HepG2 (cell line): ENCODE data around the gene LIPT1. TPM values are rescaled to one million over a fixed set of nuclear protein-coding genes. Genes with fewer than 3 reads are reported as not detected.
A peak's percentile ranks its signal among the peaks of the same experiment; 100 is the strongest.

Source experiments
- CEBPZ ChIP-seq: IDR thresholded peaks from 2 replicates; pipeline ENCODE4 v1.6.1; 2012; ENCODE audit warnings: low read length, improper control_type of control experiment
- EEA1 ChIP-seq: sonication (generic); formaldehyde crosslinking; IDR thresholded peaks from 2 replicates; pipeline ENCODE4 v1.5.1; 2020; ENCODE audit warnings: mild to moderate bottlenecking, missing genetic modification reagents, borderline replicate concordance
- GRHL1 ChIP-seq: sonication (generic); formaldehyde crosslinking; conservative IDR thresholded peaks from 2 replicates; pipeline ENCODE4 v1.8.0; 2022; ENCODE audit warnings: missing genetic modification reagents
- HHEX ChIP-seq: IDR thresholded peaks from 2 replicates; pipeline ENCODE4 v1.6.1; 2016; ENCODE audit warnings: control low read depth
- HMG20A ChIP-seq: IDR thresholded peaks from 2 replicates; pipeline ENCODE4 v1.6.1; 2016; ENCODE audit warnings: borderline replicate concordance
- IRF2 ChIP-seq: IDR thresholded peaks from 2 replicates; pipeline ENCODE4 v1.6.1; 2018; ENCODE audit warnings: missing genetic modification reagents, missing compliant biosample characterization
- KLF11 ChIP-seq: IDR thresholded peaks from 2 replicates; pipeline ENCODE4 v1.6.1; 2016; ENCODE audit warnings: missing compliant biosample characterization
- MXD1 ChIP-seq: sonication (generic); formaldehyde crosslinking; IDR thresholded peaks from 2 replicates; pipeline ENCODE4 v1.4.0; 2020; ENCODE audit warnings: mild to moderate bottlenecking, missing genetic modification reagents
- USF2 ChIP-seq, 2 experiments: sonication (generic) in 1 of 2; formaldehyde crosslinking in 1 of 2; IDR thresholded peaks; 2 replicates each; pipeline versions ENCODE4 v1.5.1 to v1.6.1; 2011 to 2020; ENCODE audit warnings: borderline replicate concordance in 1 of 2, low read depth in 1 of 2, low read length in 1 of 2, mild to moderate bottlenecking in 1 of 2, missing genetic modification reagents in 1 of 2, moderate library complexity in 1 of 2
- ZBTB46 ChIP-seq: sonication (generic); formaldehyde crosslinking; IDR thresholded peaks from 2 replicates; pipeline ENCODE4 v1.4.0; 2020; ENCODE audit warnings: mild to moderate bottlenecking, missing genetic modification reagents, borderline replicate concordance
- ZNF484 ChIP-seq: sonication (generic); formaldehyde crosslinking; IDR thresholded peaks from 2 replicates; pipeline ENCODE4 v1.5.1; 2020; ENCODE audit warnings: mild to moderate bottlenecking, low read depth, missing genetic modification reagents, borderline replicate concordance
- ZNF598 ChIP-seq: sonication (generic); formaldehyde crosslinking; IDR thresholded peaks from 2 replicates; pipeline ENCODE4 v1.5.1; 2020; ENCODE audit warnings: mild to moderate bottlenecking, missing genetic modification reagents, borderline replicate concordance
- ZNF670 ChIP-seq: sonication (generic); formaldehyde crosslinking; IDR thresholded peaks from 2 replicates; pipeline ENCODE4 v1.8.0; 2022; ENCODE audit warnings: mild to moderate bottlenecking, missing genetic modification reagents, borderline replicate concordance
- ZNF777 ChIP-seq: sonication (generic); formaldehyde crosslinking; IDR thresholded peaks from 2 replicates; pipeline ENCODE4 v1.4.0; 2020; ENCODE audit warnings: missing genetic modification reagents
- ZNF839 ChIP-seq: sonication (generic); formaldehyde crosslinking; IDR thresholded peaks from 2 replicates; pipeline ENCODE4 v1.4.0; 2020; ENCODE audit warnings: missing genetic modification reagents, mild to moderate bottlenecking, borderline replicate concordance
- ZNF841 ChIP-seq: sonication (generic); formaldehyde crosslinking; IDR thresholded peaks from 2 replicates; pipeline ENCODE4 v1.8.1; 2023; ENCODE audit warnings: missing genetic modification reagents, borderline replicate concordance
- polyA plus RNA-seq, 8 experiments: library from polyadenylated mRNA; depleted of rRNA in 3 of 8; stranded (reverse) in 7 of 8; unstranded in 1 of 8; fragments of >200 nt; fragmentation: Illumina TruSeq in 4 of 8; extraction: Trizol in 4 of 8; gene quantifications; 2 replicates each; pipeline versions ENCODE4 v1.2.1 to v1.2.3, GENCODE V29; 2011 to 2016; ENCODE audit warnings: low read depth in 4 of 8, missing spikeins in 1 of 8, mixed read lengths in 1 of 8; ENCODE audit not compliant: insufficient read depth in 1 of 8
- total RNA-seq, 5 experiments: library from RNA; depleted of rRNA; stranded (reverse); fragments of >200 nt; fragmentation: Illumina TruSeq; extraction: Trizol; gene quantifications; 2 replicates each; pipeline ENCODE4 v1.2.3, GENCODE V29; 2016; ENCODE audit warnings: low read depth in 1 of 5

The LIPT1 gene
- total and polyA plus RNA-seq, 2 of the 13 experiments (the other 11 are each of a cell fraction or from before 2014, with no cell fraction given): 8.0 to 9.6 TPM

- no peak for TF ChIP-seq GRHL1 (CRISPR knock-in tag)
- no peak for TF ChIP-seq ZNF777 (CRISPR knock-in tag)
- TF ChIP-seq ZNF670 (CRISPR knock-in tag): no peak
- no peak for TF ChIP-seq CEBPZ
- TF ChIP-seq HMG20A (CRISPR knock-in tag): no peak
- TF ChIP-seq ZBTB46 (CRISPR knock-in tag): 0 out of 2 replicates have a peak, but pooled peaks have one; percentile 11
- TF ChIP-seq HHEX (CRISPR knock-in tag): no peak
- no peak for TF ChIP-seq ZNF841 (CRISPR knock-in tag)
- no peak; the same call in none of the 2 replicates for TF ChIP-seq MXD1 (CRISPR knock-in tag)
- no peak for TF ChIP-seq ZNF484 (CRISPR knock-in tag)
- no peak for TF ChIP-seq ZNF839
- TF ChIP-seq KLF11: no peak
- peak; percentile 25; the same call in 1 of the 2 replicates for TF ChIP-seq EEA1 (CRISPR knock-in tag)
- TF ChIP-seq IRF2 (CRISPR knock-in tag): 0 out of 2 replicates have a peak, but pooled peaks have one; percentile 63
- TF ChIP-seq USF2 (IDR thresholded peaks at IDR 0.05; ENCODE audit: low read depth, low read length): no peak
- TF ChIP-seq USF2 (CRISPR knock-in tag; IDR thresholded peaks at IDR 0.05; ENCODE audit: borderline replicate concordance): no peak
- TF ChIP-seq ZNF598 (CRISPR knock-in tag): 0 out of 2 replicates have a peak, but pooled peaks have one; percentile 10
These were observed 14.0 kb upstream of the LIPT1 start (continued) for GRCh38 chr2:99140860-99141109.
